NCI-H82 treated with DMSO at 0.1 percent for 48 hours (cell line): ENCODE results near the gene ANP32A.

Experiments used
- DNase-seq: peaks from one replicate; lab custom pipeline; 2025; ENCODE audit not compliant: unreplicated experiment; lab: John Stamatoyannopoulos, UW

The ANP32A gene

DNA sequence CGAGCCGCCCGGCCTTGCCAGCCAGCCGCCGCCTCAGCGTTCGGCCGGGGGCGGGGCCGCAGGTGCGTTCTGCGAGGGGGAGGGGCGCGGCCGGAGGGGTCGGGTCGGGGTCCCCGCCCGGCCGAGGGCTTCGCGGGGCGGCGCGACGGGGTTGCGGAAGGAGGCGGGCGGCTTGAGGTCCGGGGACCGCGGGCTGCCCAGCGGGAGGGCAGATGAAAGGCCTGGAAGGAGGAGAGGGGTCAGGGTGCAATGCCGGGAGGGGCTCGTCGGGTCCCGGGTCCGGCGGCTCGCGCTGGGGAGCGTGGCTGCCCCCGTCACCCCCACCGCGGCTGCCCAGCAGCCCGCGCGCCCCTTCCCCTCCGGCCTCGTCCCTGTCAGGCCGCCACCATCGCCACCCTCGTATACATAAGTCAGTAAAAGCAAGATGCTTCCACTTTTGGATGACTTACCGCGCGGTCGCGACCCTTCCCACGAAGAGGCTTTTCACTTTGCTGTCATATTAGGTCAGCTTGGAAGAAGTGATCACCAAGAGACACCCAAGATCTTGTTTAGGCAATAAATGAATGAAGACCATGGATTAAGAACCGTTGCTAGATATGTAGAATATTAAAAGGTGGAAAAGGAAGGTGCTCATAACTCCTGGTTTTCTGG is 620 bp upstream of the ANP32A start:
- no peak for DNase-seq

DNA sequence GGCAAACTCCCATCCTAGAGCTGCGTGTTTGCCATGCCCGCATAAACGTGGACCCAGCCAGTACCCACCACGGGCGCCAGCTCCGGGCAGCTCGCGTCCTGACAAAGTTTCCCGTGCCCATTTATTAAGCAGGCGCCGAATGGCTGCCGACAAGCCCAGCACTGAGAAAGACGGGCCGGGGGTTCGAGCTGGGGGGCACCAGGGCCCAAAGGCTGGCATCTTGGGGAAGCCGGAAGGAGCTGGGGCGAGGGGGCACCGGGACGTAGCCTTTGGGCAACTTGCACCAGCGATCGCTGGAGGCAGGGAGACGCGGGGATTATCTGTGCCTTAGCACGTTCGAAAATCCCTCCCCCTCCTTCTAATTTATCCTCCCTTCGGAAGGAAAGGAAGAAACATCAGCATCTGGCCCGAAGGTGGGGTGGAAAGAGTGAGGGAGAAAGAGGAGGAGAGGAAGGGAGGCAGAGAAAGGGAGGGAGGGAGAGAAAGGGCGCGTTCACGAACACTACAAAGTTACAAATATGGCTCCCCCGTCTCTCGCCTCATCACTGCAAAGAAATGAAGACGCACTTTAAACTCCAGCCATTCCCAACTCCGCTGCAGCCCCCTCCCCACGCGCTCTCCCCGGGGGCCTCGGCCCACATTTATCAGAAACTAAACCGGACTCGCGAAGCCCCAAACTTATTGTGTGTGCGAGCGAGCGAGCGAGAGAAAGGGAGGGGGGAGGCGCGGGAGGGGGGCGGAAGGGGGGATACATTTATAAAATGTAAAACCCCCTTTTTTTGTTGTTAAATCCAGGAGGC is 1.0 kb downstream of the ANP32A start:
- DNase-seq = peak; percentile 85

DNA sequence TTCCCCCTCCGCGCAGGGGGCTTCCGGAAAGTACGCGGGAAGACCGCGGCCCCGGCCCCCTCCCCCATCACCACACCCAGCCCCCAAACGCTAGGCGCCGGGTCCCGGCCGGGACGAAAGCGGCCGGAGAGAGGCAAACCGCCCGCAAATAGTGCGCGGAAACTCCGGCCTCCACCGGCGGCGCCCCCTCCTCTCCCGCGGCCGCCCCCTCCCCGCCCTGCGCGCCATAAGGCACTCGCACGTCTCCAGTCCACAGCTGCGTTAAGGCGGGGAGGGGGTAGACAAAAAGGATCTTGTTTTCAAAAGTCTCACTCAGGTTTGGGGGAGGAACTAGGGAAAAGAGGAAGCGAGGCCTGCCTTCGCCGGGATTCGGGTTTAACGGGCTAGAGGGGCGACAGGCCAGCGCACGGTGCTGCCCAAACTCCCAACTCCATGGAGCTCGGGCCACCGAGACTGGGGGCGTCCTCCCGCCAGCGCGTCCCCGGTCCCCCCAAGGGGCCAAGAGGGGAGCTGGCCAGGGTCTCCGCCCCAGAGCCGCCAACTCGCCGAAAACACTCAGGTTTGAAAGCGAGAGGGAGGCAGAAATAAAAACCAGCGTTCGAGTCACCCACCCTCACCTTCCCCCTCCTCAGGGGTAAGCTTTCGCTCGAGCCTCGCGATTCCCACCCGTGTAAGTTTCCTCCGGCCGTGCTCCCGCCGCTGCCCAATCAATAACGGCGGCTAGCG is 1.8 kb downstream of the ANP32A start:
- no peak for DNase-seq

DNA sequence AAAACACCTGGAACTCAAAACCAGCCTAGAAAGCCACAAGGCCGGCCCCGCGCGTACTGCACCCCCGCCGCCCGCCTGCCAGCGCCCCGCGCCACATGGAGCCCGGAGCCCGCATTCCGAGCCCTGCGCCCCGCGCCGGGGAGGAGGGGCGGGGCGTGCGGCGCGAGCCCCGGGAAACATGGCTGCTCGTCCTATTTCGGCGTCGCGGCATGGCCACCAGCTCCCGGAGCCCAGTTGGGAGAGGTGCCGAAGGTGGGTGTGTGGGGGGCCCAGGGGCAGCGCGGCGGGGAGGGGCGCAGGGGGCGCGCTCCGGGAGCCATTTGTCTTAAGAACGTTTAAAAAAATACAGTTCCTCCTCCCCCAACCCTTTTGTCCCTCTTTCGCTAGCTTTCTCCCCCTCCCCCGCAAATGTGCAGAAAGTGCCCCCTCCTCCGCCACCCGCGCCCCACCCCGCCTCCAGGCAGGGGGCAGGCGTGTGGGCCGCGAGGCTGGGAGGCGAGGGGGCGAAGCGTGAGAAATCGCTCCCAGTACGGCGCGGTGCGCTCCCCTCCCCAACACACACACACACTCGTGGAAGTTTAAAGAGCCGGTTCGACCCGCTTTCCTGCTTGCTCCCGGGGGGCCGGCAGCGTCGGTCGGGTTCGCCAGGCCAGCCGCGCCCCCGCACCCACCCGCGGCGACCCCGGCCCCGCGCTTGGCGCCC is 2.5 kb downstream of the ANP32A start:
- no peak for DNase-seq

DNA sequence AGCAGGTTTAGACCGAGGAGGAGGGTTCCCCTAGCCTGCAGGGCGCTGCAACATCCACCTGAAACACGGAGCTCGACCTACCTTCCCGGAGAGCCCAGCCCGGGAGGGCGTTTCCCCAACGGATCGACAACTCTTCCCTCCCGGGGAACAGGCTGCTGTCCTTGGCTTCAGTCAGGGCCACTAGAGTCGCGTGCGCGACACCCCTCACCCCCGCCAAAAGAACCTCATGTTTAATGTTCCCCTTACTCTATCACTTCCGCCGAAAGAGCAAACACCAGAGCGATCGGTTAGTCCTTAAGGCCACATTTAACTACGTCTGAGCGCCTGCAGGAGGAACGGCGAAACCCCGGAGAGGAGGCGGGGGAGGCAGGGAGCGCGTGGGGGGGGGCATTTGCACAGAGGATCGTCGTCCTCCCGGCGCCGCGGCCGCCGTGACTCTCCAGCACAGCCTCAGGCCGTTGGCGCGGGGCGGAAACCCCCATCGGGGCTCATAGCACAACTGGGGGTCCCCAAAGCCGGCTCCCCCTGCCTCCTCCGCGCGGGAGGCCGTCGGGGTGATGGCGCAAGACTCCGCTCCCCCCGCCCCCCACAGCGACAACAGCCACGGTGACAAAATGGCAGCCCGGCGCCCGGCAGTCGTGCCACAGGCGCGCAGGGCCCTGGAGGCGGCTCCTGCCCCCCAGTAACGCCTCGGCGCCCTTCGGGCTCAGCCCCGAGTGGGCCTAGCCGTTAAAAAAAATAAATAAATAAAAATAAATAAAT is 3.2 kb downstream of the ANP32A start:
- DNase-seq = no peak

DNA sequence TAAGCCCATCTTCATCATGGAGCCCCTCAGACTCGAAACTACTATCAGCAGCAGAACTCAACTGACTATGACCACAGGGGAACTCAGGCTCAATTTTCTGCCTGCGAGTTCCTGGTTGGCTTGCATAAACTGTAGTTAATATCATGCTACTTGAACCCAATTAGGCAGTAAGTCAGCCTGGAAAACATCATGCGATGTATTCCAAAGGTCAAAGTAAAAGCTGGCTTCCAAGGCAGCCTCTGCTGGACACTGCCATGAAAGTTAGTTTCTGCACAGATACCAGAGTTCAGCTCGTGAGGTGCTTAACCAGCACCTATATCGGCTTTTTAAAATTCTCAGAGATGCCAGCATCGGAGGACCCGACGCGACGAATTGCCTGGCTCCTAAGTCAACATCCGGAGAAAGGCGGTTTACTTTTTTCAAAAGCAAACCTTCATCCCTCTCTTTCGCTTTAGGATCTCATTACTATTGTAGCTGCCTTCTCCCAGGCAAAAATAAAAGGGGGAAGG is 3.8 kb downstream of the ANP32A start:
- no peak for DNase-seq

DNA sequence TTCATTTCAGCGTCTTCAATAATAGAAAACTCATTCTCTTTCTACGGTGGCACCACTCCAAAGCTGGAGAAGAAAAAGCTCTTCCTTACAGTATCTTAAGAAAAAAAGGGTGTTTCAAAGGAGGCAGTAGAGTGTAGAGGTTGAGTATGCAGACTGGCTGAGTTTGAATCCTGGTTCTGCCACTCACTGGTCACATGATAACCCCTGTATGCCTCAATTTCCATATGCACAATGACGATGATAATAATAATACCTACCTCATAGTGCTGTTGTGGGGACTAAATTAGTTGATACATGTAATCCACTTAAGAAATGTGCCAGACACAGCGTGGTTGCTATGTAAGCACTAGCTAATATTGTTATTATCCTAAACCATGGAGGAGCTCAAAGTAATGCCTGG is 4.5 kb downstream of the ANP32A start:
- no peak for DNase-seq

DNA sequence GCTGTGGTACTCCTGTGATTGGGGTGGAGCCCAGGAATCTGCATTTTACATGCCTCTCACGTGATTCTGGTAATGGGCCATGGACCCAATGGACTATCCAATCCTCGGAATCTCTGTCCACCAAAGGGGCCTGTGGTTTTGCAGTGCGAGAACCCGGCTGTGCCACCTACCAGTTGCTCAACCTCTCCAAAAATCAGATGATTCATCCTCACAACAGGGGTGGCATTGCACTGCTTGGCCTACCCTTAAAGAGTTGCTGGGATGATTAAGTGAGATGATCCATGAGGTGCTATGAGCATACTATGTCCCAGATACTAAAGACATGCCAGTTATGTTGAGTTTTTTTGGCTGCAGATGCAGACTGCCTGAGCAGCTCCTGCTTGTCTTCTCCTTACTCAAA is 5.1 kb downstream of the ANP32A start:
- no peak for DNase-seq

DNA sequence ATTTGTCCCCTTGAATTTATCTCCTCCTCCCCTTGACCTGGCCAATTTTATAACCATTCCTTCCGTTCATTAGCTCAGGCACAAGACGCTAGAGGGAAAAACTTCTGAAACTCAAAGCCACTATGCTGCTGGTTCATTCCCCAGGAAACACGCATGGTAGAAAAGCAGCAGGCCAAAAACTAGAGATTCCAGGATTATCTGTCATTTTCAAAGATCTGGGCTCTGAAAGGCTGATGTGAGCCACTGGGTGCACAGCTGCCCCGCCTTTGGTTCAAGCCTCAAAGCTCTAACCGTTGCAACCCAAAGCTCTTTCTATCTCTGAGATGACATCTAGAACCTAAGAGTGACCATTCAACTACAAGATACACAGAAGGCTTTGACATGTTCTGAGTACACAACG is 6.1 kb downstream of the ANP32A start:
- DNase-seq = no peak

DNA sequence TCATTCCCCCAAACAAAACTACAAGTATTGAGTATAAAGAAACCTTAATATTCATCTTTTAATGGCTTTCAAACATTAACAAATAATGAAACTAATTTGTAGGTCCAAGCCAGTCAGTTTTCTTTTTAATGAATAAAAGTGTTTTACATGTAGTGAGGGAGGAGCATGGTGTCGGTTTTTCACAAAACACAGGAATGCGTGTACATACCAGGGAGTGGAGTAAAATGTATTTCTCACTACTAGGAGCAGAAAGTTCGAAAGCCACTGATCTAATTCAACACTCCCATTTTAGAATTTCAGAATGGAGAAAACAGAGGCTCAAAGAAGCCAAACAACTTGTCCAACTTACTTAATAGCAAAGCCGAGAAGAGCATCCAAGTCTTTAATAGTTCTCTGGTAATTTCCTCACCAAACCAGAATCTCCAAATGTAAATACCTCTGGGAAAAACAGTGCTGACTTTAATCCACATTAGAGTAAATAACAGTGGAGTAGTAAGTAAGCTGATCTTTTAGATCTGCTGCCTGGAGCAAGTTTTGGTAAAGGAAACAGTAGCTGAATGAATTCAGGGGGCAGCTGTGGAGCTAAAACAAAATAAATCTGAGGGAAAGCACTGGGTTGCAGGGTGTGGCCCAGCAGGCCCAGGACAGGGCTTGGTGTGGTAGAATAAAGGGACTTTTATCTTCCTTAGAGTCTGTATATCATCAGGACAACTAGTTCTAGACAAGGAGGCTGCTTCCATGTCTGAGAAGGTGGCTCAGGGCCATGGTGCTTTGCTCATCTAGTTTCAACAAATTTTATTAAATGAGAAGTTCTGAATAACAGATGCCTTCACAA is 7.9 kb downstream of the ANP32A start:
- DNase-seq = no peak

DNA sequence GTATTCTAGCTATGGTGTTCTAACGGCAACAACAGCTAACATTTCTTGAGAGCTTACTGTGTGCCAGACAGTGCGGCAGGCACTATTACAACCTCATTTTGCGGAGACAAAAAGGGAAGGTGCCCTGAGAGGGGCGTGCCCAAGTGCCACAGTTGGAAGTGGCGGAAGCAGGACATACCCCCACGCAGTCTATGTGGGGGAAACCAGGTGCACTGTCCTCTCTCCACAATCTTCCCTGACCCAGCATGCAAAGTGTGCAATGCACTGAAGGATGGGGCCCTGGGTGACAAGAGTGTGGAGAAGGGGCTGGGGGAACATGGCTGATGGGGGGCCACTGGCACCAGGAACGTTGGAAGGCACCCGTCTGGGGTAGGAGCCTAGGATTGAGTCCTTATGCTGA is 8.6 kb downstream of the ANP32A start:
- DNase-seq = no peak

DNA sequence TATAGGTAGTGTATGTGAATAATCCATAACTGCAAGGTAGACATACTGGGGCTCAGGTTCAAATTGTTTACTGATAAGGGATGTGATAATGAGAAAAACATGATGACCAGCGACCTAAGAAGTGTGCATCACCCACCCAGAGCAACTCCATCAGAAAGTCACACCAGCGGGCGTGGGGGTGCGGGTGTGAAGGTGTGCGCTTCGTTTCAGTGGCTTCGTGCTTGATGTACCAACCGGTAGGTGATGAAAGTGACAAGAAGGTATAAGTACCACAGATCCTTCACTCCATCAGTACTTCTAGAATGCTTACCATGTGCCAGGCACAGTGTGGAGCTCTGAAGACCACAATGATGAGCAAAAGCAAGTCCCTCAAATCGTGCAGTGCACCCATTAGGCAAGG is 11.2 kb downstream of the ANP32A start:
- DNase-seq = no peak

DNA sequence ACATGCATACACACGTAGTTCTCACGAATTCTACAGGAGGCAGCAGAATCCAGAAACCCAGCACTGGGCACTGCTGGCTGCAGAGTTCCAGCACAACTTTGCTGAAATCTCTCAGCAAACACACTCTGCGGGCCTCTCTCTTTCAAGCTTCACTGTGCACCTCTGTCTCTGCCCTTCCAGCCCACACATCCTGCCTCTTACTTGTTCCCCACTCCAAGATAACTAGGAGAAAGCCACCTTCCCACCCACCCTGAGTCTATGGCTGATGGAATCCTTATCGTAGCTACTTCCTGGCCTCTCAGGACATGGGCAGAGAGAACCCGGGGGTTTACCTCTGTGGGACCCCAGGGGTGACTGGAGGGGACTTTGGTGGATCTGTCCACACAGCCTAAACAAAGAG is 11.9 kb downstream of the ANP32A start:
- no peak for DNase-seq

DNA sequence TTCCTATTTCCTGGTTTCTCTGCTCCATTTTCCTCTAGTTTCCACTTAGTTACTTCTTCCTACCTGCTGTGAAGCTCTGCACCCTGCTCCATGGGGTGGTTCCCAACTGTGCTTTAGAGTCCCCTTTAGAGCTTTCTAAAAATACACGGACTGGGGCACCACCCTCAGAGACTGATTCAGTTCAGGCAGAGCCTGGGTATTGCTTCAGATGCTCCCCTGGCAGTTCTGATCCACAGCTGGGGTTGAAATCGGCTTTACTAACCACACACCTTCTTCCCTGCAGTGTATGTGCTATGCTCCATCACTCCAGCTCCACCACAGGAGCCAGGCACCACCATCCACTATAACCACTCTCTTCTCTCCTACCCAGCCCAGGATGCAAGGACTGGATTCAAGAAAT is 12.6 kb downstream of the ANP32A start:
- no peak for DNase-seq

DNA sequence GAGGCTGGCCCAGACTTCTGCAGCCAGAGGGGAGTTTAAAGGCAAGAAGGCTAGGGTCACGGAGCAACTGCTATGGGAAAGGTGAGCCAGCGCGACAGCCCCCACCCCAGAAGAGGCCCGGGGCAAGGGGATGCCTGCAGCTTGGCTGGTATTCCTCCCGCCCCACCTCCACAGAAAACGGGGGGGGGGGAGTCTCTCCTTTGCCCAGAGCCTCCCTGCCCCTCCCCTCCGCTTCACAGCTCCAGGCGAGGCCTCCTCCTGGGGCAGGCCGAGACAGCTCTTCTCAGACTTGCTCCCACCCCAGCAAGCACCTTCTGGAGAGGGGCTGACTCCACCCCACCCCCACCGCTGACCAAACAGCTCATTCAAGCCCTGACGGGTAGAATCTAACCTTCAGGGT is 13.4 kb downstream of the ANP32A start:
- no peak for DNase-seq

DNA sequence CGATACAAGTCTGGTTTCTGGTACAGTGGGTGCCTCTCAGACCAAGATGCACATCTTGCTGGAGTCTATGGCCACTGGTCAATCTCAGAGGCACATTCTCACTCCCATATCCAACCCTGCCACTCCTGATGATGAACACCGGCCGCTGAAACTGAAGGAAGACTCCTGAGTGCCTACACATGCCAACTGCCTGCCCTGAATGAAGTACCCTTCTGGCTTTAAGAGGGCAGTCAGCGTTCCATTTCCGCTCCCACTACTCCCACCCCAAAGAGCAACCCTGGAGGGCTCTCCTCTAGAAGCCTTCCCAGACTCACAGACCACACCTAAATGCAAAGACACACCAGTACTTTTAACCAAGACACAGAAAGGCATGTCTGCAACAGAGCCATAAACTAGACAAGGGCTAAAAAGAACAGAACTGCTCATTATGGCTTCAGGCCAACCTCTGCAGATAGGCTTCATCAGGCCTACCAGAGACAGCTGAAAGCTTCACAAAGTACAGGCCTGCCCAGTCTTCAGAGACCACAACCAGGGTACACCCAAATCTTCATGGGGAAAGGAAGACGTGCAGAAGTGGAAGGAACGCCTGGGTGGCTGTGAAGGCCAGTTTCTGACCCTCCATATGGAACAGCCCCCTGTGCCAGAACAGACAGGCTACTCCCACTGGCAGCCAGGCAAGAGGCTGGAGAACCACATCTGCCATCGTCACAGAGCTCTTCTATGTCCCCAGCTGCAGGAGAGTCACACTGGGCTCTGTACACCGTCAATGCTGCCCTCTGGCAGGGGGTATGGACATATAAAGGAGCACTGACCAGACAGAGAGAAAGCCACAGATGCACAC is 14.3 kb downstream of the ANP32A start:
- DNase-seq = no peak

DNA sequence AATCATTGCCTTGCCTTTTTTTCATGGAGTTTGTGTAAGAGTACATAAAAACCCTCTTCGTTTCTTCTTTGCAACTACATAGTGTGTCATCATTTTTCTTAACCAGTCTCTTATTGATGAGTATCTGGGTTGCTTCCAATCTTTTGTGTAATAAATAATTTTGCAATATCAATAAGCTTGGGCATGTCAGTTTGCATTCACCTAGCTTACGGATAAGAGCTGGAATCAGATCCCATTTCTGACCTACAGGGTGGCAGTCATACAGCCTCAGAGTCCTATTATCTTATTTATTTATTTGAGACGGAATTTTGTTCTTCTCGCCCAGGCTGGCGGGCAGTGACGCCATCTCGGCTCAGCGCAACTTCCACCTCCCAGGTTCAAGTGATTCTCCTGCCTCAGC is 18.3 kb downstream of the ANP32A start:
- DNase-seq = no peak

DNA sequence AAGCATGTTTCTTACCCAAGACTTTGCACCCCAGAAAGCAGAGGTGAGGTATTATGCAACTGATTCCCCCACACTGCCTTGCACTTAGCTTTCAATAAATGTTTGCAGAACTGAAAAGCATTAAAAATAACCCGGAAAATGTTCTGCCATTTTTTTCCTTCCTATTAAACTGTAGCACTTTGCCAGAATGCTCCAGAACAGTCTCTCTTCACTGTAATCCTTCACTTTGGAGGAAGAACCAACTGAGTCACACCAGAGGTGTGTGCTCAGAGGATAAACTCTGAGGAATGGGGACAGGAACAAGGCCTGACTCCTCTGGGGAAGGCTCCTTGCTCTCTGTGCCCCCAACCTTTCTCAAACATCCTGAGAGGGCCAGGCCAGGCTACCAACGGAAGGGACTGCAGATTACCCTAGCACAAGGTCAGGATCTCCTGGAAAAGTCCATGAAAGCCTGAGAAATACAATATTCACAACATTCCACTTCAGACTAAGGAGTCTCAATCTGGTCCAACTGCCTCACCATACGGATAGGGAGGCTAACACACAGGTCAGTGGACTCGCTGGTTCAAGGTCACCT is 19.0 kb downstream of the ANP32A start:
- DNase-seq = no peak

DNA sequence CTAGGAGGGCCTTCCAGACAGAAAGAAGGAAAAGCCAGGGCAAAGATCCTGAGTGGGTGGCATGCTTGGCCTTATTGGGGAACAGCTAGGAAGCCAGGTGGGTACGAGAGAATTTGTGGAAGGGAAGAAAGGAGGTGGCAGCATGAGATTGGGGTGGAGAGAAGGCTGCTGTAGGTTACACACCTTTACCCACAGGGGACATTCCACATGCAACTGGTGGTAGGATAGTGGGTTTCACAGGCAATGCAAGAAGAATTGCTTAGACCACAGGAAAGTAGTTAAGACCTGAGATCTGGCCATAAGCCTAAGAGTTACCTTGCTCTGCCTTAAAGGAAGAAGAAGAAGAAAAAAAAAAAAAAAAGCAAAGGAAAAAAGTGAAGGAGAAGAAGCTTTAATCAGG is 19.8 kb downstream of the ANP32A start:
- no peak for DNase-seq
